Mammary epithelial cell (primary cell): ENCODE data around the gene IRAK4.

Experiments
- CTCF ChIP-seq, 2 donors: IDR thresholded peaks in 1 of 2; conservative IDR thresholded peaks in 1 of 2; 2 replicates each; pipeline ENCODE4 v1.5.1; 2011 to 2012; ENCODE audit warnings: inconsistent platforms in 2 of 2, low read length in 2 of 2, mild to moderate bottlenecking in 2 of 2, control low read depth in 1 of 2, low read depth in 1 of 2; ENCODE audit not compliant: insufficient read depth in 1 of 2; ENCODE audit errors: extremely low read depth in 1 of 2
- EZH2 ChIP-seq: IDR thresholded peaks from 2 replicates; pipeline ENCODE4 v1.6.1; 2012; ENCODE audit warnings: low read length, inconsistent platforms, borderline replicate concordance

GRCh38 chr12:43835656-43836474, 77.1 kb downstream of the IRAK4 start, which contains the start of gene TMEM117:
- TF ChIP-seq CTCF (conservative IDR thresholded peaks at IDR 0.05 in 1 of 2, IDR thresholded peaks at IDR 0.05 in 1 of 2; ENCODE audit: extremely low read depth in 1 of 2, insufficient read depth in 1 of 2, low read depth in 1 of 2, low read length in 2 of 2): no peak
- no peak for TF ChIP-seq EZH2
